ENCODE measurements around the gene GPR84. TPM values are rescaled to one million over a fixed set of nuclear protein-coding genes. Genes with fewer than 3 reads are reported as not detected.

GPR84 gene
- total RNA-seq, 1 experiment from 2014 or later, result not detected

DNA sequence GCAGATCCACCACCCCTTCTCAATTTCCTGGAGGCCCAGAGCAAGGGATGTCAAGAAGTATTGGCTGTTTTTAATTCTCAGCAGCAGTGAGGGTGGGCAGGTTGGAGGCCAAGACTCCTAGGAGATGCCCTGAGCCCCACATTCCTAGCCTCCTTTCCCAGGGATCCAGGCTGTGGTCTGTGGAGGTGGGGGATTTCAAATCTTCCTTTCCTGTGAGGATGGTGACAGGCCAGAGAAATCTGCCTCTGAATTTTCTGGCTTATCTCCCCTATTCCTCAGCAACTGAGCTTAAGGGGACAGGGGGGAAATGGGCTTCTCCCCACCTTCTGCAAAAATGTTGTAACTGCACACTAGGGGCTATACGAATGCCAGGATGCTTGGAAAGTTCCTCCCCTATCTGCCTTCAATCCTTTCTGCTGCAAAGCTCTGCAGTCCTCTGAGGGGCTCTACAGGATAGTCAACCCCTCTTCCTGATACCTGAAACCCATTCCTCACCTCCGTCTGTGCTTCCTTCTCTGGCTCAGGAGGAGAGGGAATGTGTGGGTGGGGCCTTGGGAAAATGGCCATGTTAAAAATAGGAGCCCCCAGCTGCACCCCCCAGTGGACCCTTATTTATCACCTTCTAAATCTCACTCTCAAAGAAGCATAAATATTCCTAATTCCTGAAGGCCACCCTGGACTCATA, 6.6 kb downstream of the GPR84 start:
- intact Hi-C loops (cut with micrococcal nuclease; ENCODE audit: unreplicated experiment), result loop anchor here (2.0 kb wide), 1 partner anchor 57 kb away; the partner anchor contains the start of gene NFE2
- H3K9me3 ChIP-seq, result no peaks in the 10 kb centered on the region
- H3K27me3 ChIP-seq (replicated peaks; ENCODE audit: control insufficient read depth, insufficient read depth, low read length), result no peaks in the 10 kb centered on the region
- Mint-ChIP-seq H3K4me1 (ENCODE audit: low read depth, unreplicated experiment) (peaks cover 7% of the 10 kb centered on the region), H3K4me3 (ENCODE audit: unreplicated experiment) (no peak overlapping the region), H3K9me3 (ENCODE audit: unreplicated experiment) (no peaks in the 10 kb centered on the region), H3K27ac (ENCODE audit: unreplicated experiment) (no peak overlapping the region), H3K27me3 (ENCODE audit: insufficient read depth, unreplicated experiment) (no peaks in the 10 kb centered on the region), H3K36me3 (ENCODE audit: insufficient read depth, unreplicated experiment) (no peaks in the 10 kb centered on the region)
- BruUV-seq (replicated peaks), result no TSS peak
- CTCF ChIA-PET, result interaction anchor here (0.8 to 3.3 kb wide), 4 partner anchors 21 to 139 kb away, joined by 3 to 44 read pairs (median 18); partner anchors contain the start of gene COPZ1
- H3K4me1 ChIP-seq, result peaks cover 11% of the 10 kb centered on the region
- TF ChIP-seq, protein P1, sequence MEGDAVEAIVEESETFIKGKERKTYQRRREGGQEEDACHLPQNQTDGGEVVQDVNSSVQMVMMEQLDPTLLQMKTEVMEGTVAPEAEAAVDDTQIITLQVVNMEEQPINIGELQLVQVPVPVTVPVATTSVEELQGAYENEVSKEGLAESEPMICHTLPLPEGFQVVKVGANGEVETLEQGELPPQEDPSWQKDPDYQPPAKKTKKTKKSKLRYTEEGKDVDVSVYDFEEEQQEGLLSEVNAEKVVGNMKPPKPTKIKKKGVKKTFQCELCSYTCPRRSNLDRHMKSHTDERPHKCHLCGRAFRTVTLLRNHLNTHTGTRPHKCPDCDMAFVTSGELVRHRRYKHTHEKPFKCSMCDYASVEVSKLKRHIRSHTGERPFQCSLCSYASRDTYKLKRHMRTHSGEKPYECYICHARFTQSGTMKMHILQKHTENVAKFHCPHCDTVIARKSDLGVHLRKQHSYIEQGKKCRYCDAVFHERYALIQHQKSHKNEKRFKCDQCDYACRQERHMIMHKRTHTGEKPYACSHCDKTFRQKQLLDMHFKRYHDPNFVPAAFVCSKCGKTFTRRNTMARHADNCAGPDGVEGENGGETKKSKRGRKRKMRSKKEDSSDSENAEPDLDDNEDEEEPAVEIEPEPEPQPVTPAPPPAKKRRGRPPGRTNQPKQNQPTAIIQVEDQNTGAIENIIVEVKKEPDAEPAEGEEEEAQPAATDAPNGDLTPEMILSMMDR (IDR thresholded peaks at IDR 0.05; ENCODE audit: insufficient read depth in 1 of 2, low read depth in 1 of 2, low read length in 1 of 2, severe bottlenecking in 1 of 2, unreplicated experiment in 1 of 2), result no peak
- no peaks in the 10 kb centered on the region for H3K36me3 ChIP-seq (ENCODE audit: control insufficient read depth, insufficient read depth, low read length)
- peak overlapping the region; percentile 70; the same call in 1 of the 2 replicates for H3K4me3 ChIP-seq (ENCODE audit: low read depth, low read length)
- no peak for DNase-seq
- POLR2A ChIA-PET, result interaction anchor here (2.9 kb wide), 1 partner anchor 77 kb away, joined by 29 read pairs; the partner anchor contains the start of genes CBX5 and HNRNPA1

DNA sequence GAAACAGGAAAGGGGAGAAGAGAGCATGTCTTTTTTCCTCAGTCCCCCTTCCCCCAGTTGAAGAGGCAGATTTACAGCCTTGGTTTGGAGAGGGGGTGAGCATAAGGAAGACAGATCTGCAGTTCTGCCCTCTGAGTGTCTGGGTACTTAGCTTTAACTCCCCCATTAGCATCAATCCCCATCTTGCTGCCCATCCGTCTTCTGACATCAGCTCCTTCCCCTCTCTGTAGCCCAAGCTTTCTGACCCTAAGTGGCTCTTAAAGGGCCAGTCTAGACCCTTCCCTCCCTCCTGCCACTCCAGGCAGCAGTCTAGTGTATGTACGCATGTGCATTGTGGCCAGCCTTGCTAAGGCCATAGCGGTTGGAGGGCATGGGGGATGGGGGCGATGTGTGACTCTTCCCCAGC, 7.3 kb downstream of the GPR84 start:
- no peaks in the 10 kb centered on the region for H3K9me3 ChIP-seq
- intact Hi-C loops (cut with micrococcal nuclease; ENCODE audit: unreplicated experiment), result no loop called here
- H3K27me3 Mint-ChIP-seq (ENCODE audit: insufficient read depth, unreplicated experiment), result no peaks in the 10 kb centered on the region
- peaks cover 7% of the 10 kb centered on the region for H3K4me1 Mint-ChIP-seq (ENCODE audit: low read depth, unreplicated experiment)
- H3K4me1 ChIP-seq, result peaks cover 11% of the 10 kb centered on the region
- CTCF ChIA-PET, result interaction anchor here (1.2 kb wide), 2 partner anchors 20 to 32 kb away, joined by 3 read pairs; partner anchors contain the start of gene COPZ1
- H3K27me3 ChIP-seq (replicated peaks; ENCODE audit: control insufficient read depth, insufficient read depth, low read length), result no peaks in the 10 kb centered on the region
- no TSS peak for BruUV-seq (replicated peaks)
- H3K9me3 Mint-ChIP-seq (ENCODE audit: unreplicated experiment), result no peaks in the 10 kb centered on the region
- H3K36me3 Mint-ChIP-seq (ENCODE audit: insufficient read depth, unreplicated experiment), result no peaks in the 10 kb centered on the region
- no peak overlapping the region for H3K27ac Mint-ChIP-seq (ENCODE audit: unreplicated experiment)
- no peak for DNase-seq
- POLR2A ChIA-PET, result no interaction called here
- no peak overlapping the region for H3K4me3 ChIP-seq (ENCODE audit: low read depth, low read length)
- TF ChIP-seq, protein P1 (IDR thresholded peaks at IDR 0.05; ENCODE audit: insufficient read depth in 1 of 2, low read depth in 1 of 2, low read length in 1 of 2, severe bottlenecking in 1 of 2, unreplicated experiment in 1 of 2), result no peak
- no peaks in the 10 kb centered on the region for H3K36me3 ChIP-seq (ENCODE audit: control insufficient read depth, insufficient read depth, low read length)
- no peak overlapping the region for H3K4me3 Mint-ChIP-seq (ENCODE audit: unreplicated experiment)

DNA sequence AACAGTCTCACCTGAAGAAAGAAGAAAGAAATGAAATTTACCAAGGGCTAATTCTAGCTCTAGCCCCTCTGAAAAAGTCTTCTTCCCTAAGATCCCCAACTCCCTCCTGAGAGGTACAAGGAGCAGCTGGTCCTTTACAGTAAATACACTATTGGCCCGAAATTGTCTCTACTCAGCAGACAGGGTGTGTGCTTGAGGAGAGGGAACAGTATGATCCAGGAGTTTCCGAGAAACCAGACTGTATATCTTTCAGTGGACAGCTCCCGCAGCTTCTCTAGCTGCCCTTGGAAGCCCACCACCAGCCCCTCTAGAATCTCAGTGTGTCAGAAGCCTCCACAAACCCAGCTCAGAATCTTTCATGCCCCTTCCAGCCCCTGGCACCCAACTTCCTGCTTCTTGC, 8.1 kb downstream of the GPR84 start:
- TF ChIP-seq, protein P1 (IDR thresholded peaks at IDR 0.05; ENCODE audit: insufficient read depth in 1 of 2, low read depth in 1 of 2, low read length in 1 of 2, severe bottlenecking in 1 of 2, unreplicated experiment in 1 of 2), result no peak
- Histone ChIP-seq H3K4me3 (ENCODE audit: low read depth, low read length) (no peak overlapping the region), H3K27me3 (replicated peaks; ENCODE audit: control insufficient read depth, insufficient read depth, low read length) (no peaks in the 10 kb centered on the region), H3K9me3 (no peaks in the 10 kb centered on the region), H3K4me1 (peaks cover 11% of the 10 kb centered on the region), H3K36me3 (ENCODE audit: control insufficient read depth, insufficient read depth, low read length) (no peaks in the 10 kb centered on the region)
- CTCF ChIA-PET, result interaction anchor here (1.2 kb wide), 2 partner anchors 19 to 31 kb away, joined by 3 read pairs; partner anchors contain the start of gene COPZ1
- Mint-ChIP-seq H3K4me3 (ENCODE audit: unreplicated experiment) (no peak overlapping the region), H3K4me1 (ENCODE audit: low read depth, unreplicated experiment) (peaks cover 7% of the 10 kb centered on the region), H3K27ac (ENCODE audit: unreplicated experiment) (no peak overlapping the region), H3K9me3 (ENCODE audit: unreplicated experiment) (no peaks in the 10 kb centered on the region), H3K36me3 (ENCODE audit: insufficient read depth, unreplicated experiment) (no peaks in the 10 kb centered on the region), H3K27me3 (ENCODE audit: insufficient read depth, unreplicated experiment) (no peaks in the 10 kb centered on the region)
- DNase-seq, result no peak
- POLR2A ChIA-PET, result no interaction called here
- BruUV-seq (replicated peaks), result no TSS peak
- intact Hi-C loops (cut with micrococcal nuclease; ENCODE audit: unreplicated experiment), result no loop called here
